Fibroblast of the aortic adventitia (primary cell): ENCODE results near the gene MTRF1L. TPM values are rescaled to one million over a fixed set of nuclear protein-coding genes. Genes with fewer than 3 reads are reported as not detected.

Source experiments
- DNase-seq: peaks from one replicate; pipeline ENCODE4 v3.0.0-alpha.2; 2010; ENCODE audit warnings: low read depth
- H3K4me3 ChIP-seq: 2 replicates; pipeline ENCODE4 v1.5.1; 2011; ENCODE audit warnings: low read depth, mild to moderate bottlenecking, control low read depth, low read length, moderate library complexity
- CTCF ChIP-seq: IDR thresholded peaks from 2 replicates; pipeline ENCODE4 v1.5.1; 2011; ENCODE audit warnings: mild to moderate bottlenecking, low read length, control low read depth, inconsistent platforms; ENCODE audit not compliant: insufficient read depth
- total RNA-seq: library from RNA; depleted of rRNA; stranded (reverse); fragments of >200 nt; gene quantifications from 2 replicates; pipeline ENCODE4 v1.2.3, GENCODE V29; 2012; ENCODE audit warnings: low replicate concordance

The MTRF1L gene
- total RNA-seq, 1 donor, result 28.2 TPM

DNA sequence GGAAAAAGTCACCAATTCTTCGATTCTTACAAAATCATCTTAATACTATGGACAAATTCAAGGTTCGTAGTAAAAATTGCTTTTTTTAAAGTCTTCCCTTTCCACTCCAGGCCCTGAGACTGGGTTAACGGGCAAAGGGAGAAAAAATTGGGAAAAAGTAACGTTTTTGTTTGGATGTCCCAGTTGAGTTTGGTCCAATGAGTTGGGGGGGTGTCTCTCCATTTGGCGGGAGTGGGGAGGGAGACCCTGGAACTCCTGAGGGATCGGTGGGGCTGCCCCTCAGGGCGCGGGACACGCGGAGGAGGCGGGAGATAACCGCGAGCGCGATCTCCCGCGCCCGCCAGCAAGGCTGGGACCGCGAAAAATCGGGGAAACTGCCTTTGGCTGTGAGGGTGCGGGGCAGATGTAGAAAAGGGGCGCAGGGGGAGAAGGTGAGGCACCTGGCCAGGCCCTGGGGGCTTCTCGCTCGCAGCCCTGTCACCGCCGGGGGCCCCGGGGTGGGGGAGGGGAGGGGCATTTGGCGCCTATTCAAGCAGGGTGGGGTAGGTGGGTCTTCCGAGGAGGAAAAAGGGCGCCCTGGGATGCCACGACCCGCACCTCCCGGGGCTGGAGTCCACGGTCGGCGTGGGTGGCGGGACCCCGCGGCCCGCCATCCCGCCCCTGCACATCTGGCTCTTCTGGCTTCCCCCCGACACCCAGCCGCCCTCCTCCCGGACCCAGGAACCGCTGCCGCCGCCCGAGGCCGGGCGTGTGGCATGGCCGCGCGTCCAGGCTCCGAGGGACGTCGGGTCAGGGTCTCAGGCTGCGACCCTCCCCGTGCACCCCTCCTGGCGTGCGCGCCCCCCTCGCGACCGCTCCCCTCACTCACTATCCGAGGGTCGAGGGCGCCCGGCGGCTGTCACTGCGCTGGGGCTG, 20.3 kb downstream of the MTRF1L start:
- DNase-seq, result no peak
- H3K4me3 ChIP-seq, result peak overlapping the region; percentile 82
- no peak for TF ChIP-seq CTCF

DNA sequence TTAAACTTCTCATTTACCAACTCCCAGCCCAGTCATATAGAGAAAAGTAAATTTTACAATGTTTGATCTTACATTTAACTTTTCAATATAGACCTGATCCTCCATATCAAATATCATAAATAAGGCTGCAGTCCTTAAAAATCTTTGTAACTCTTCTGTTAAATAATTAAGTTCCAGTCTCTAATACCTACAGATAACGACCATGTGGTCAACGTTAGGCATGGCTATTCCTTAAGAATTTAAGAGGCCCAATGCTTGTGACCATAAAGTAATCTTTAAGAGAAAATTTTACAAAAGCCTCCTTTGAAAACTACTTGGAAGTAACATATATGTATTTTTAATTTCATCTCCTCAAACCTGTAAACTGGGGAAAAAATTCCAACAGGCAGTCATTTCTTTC, 21.3 kb downstream of the MTRF1L start:
- no peak for TF ChIP-seq CTCF
- H3K4me3 ChIP-seq, result peak overlapping the region; percentile 47
- DNase-seq, result no peak

GRCh38 chr6:152980656-152981055, 21.9 kb downstream of the MTRF1L start:
- H3K4me3 ChIP-seq, result peak overlapping the region; percentile 45
- no peak for TF ChIP-seq CTCF
- DNase-seq, result no peak

DNA sequence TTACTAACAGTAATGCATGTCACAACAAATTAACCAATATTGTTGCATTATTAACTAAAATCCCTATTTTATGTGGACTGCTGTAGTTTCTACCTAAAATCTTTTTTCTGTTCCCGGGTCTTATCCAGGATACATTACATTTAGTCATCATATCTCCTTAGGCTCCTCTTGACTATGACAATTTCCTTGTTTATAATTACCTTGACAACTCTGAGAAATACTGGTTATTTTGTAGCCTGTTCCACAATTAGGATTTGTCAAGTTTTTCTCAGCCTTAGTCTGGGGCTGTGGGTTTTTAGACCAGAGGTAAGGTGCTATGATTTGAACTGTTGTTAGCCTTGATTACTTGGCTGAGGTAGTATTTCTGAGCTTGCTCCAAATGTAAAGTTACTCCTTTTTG, 23.4 kb downstream of the MTRF1L start:
- no peak overlapping the region for H3K4me3 ChIP-seq
- DNase-seq, result no peak
- no peak for TF ChIP-seq CTCF

DNA sequence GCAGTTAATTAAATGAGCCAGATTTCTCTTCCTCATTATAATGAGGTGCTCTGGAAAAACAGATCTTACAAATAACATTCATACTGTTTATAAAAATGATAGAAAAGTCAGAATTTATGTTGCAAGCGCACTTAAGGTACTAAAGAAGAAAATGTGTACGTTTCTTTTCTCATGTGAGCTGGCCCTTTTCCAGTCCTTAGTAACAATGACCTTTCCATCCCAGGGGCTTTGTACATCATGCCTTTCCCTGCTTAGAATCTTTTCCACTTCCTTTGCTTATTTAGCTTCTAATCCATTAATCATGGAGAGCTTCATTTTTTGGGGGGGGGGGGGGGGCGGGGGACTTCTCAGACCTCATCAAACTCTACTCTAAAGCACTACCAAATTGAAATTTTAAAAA, 24.5 kb downstream of the MTRF1L start:
- DNase-seq, result no peak
- TF ChIP-seq CTCF, result no peak
- no peak overlapping the region for H3K4me3 ChIP-seq

- H3K4me3 ChIP-seq, result no peak overlapping the region
- no peak for TF ChIP-seq CTCF
- DNase-seq, result no peak
Observed at GRCh38 chr6:152977556-152977955, 25.0 kb downstream of the MTRF1L start.

GRCh38 chr6:152976749-152977148, 25.8 kb downstream of the MTRF1L start:
- DNase-seq, result no peak
- H3K4me3 ChIP-seq, result no peak overlapping the region
- TF ChIP-seq CTCF, result no peak
